ENCODE measurements around the gene KNSTRN.

Gene KNSTRN, protein sequence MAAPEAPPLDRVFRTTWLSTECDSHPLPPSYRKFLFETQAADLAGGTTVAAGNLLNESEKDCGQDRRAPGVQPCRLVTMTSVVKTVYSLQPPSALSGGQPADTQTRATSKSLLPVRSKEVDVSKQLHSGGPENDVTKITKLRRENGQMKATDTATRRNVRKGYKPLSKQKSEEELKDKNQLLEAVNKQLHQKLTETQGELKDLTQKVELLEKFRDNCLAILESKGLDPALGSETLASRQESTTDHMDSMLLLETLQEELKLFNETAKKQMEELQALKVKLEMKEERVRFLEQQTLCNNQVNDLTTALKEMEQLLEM
- 8.9 to 20.9 reads per million in 2 experiments for total RNA-seq

DNA sequence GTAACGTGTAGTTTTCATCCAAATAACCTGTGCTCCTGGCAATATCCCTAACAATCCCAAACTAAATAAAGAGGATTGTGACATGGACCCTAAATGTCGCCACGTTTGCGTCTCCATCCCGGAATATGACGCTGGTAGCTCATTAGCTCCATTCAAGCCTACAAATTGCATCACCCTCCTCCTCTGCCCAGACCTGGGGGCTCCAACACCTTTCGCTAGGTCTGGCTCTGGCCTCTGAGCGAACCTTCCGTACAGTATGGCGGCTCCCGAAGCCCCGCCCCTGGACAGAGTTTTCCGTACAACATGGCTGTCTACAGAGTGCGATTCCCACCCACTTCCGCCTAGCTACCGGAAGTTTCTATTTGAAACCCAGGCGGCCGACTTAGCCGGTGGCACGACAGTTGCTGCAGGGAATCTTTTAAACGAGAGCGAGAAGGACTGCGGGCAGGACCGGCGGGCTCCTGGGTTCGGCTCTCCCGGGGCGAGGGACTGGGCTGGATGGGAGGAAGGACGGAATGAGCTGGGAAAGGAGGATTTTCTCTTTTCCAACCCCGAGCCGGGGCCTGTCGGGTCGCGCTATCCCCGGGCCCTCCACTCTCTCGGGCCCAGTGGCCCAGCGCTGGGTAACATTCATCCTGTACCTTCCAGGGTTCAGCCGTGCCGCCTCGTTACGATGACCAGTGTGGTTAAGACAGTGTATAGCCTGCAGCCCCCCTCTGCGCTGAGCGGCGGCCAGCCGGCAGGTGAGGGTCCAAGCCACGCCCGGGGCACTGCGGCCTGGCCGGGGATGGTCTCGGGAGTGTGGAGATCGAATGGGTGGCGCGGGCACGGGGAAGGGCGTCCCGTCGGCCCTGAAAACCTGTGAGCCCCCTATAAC, at the start of gene KNSTRN:
Gene KNSTRN, plus strand, starts transcription at position 142 of the 877 bp plus-strand sequence. Its CDS starts 115 bp downstream, at position 257.
- peak; percentile 89 for DNase-seq (ENCODE audit: low read depth)

DNA sequence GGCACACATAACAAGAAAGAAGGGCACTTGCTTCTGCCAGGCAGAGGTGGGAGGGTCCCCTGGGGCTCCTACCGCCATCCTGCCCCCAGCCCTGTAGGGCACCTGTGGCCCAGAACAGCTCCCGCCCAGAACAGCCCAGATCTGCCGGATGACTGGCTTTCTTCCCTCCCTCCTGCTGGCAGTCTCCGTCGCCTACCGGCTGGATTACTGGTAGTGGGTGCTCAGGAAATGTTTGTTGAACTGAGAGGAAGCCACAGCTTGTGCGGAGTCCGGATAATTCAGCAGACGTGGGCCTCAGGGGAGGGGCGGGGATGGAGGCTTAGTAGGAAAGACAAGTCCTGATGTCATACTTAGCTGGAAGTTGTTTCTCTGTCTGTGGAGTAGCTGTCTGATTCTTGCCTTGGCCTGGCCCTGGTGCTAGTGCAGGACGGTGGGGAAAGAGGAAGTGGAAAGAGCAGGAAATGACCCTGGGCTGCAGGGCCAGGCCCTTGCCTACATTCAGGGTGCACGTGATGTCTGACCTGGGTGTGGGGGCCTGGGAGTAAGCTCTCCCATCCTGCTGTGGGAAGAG, 48.5 kb upstream of the KNSTRN start:
- no peak for DNase-seq (ENCODE audit: low read depth)

GRCh38 chr15:40334541-40334940, 48.0 kb upstream of the KNSTRN start:
- no peak for DNase-seq (ENCODE audit: low read depth)

GRCh38 chr15:40334941-40335795, 47.4 kb upstream of the KNSTRN start:
- DNase-seq (ENCODE audit: low read depth): no peak

DNA sequence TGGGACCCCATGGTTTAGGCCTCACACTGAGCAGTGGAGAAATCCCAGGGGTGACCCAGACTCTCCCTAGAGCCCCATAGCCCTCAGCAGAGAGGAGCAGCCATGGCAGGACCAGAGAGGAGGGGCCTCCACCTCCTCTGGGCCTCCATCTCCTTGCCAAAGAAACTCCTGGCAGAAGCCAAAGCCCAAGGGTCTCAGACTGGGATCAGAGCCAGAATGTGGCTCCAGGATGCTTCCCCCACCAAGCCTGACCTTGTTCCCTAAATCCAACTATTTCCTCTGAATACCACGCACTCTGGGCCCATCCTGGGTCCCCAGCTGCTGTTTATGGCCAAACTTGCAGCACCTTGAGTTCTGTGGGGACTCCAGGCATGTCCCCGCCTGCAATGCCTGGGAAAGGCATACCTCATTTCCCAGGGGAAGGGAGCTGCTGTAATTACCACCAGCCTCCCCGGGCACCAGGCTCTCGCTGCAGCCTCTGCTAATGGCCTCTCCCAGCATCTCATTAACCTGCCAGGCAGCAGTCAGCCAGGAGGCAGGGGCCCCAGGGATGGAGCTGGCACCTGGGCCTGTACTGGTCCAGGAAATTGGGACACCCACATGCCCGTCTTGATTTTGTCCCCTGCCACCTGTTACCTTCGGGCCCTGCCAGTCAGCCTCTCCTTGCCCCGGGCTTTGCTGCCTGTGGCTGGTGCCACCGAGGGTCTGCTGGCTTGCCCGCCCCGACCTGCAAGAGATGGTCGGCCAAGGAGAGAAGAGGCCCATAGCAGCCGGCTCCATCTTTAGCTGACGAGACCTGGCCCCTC, 46.4 kb upstream of the KNSTRN start:
- no peak for DNase-seq (ENCODE audit: low read depth)

GRCh38 chr15:40336744-40337122, 45.8 kb upstream of the KNSTRN start:
- DNase-seq (ENCODE audit: low read depth): no peak

- DNase-seq (ENCODE audit: low read depth): no peak
Observed at GRCh38 chr15:40337597-40337996, 44.9 kb upstream of the KNSTRN start.

DNA sequence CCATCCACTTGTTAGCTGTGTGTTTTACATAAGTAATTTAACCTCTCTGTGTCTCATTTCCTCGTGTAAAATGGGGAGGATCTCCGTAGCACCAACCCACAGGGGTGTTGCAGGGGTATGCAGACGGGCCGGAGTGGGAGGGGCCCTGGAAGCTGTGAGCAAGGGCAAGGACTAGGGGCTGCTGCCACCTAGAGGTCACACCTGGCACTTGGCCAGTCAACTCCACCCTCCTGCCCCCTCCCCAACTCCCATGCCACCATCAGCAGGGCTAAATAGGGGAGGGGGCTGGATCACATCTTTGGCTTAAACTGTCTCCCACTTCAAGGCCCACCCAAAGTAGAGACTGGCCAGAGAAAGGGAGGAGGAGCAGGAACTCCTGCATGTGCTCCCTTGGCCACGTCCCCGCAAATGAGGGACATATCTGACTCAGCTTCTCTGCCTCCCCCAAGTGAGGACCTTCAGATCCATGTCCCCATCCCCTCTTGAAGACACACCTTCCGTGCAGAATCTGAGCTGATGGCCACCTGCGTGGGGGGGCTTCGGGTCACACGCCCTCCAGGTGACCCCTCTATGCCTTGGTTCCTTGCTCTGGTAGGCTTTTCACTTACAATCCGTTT, 44.4 kb upstream of the KNSTRN start:
- peak; percentile 66 for DNase-seq (ENCODE audit: low read depth)

GRCh38 chr15:40338921-40339620, 43.5 kb upstream of the KNSTRN start:
- DNase-seq (ENCODE audit: low read depth): no peak

DNA sequence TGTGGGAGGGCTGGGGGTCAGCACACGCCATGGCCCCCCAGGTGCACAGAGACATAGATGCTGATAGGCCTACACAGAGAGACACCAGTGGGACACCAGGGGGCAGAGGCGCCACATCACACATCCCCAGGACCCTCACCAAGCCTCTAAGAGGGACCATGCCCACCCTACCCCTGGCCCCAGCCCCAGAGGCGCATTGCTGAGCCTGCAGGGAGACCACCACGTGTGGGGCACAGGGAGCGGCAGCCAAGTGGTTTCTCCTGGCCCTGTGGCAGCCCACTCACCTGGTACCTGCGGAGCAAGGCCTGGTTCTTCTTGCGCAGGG, 42.9 kb upstream of the KNSTRN start:
- DNase-seq (ENCODE audit: low read depth): no peak

- no peak for DNase-seq (ENCODE audit: low read depth)
Observed at GRCh38 chr15:40340038-40340739, 42.3 kb upstream of the KNSTRN start.

GRCh38 chr15:40340740-40341400, 41.7 kb upstream of the KNSTRN start, which contains the start of gene CCDC9B:
CCDC9B (minus strand) TSS chr15:40340939; CDS start chr15:40340819, 120 bp downstream.
- DNase-seq (ENCODE audit: low read depth): no peak

- no peak for DNase-seq (ENCODE audit: low read depth)
Observed at GRCh38 chr15:40342416-40343320, 39.9 kb upstream of the KNSTRN start.

- no peak for DNase-seq (ENCODE audit: low read depth)
Observed at GRCh38 chr15:40343512-40343911, 39.0 kb upstream of the KNSTRN start.

GRCh38 chr15:40344217-40344616, 38.3 kb upstream of the KNSTRN start:
- DNase-seq (ENCODE audit: low read depth): no peak

GRCh38 chr15:40344631-40345120, 37.8 kb upstream of the KNSTRN start:
- DNase-seq (ENCODE audit: low read depth): peak; percentile 59

- DNase-seq (ENCODE audit: low read depth): no peak
Observed at GRCh38 chr15:40345225-40345866, 37.2 kb upstream of the KNSTRN start.

Measured in T follicular helper cell (primary cell).